CD4-positive, CD25-positive, alpha-beta regulatory T cell (primary cell): Measurements from ENCODE around the gene EIF4A3. TPM values are rescaled to one million over a fixed set of nuclear protein-coding genes. Genes with fewer than 3 reads are reported as not detected.

ENCODE experiments used
- ATAC-seq, 2 donors: fragments of 150-1000 bp; cut with Tn5 transposase; one replicate each; pipeline ENCODE4 v1.10.0; 2021; ENCODE audit warnings: low read depth in 2 of 2, moderate number of reproducible peaks in 2 of 2, moderate library complexity in 1 of 2
- DNase-seq, 3 donors: peaks; one replicate each; pipeline versions ENCODE4 v3.0.0 to v3.0.0-alpha.2; 2012 to 2022; ENCODE audit warnings: mixed read lengths in 1 of 3
- H3K27ac ChIP-seq: one replicate; pipeline ENCODE4 v1.7.0; 2013; ENCODE audit warnings: mild to moderate bottlenecking, low read length; ENCODE audit not compliant: insufficient read depth, poor library complexity, severe bottlenecking
- H3K27me3 ChIP-seq: one replicate; pipeline ENCODE4 v1.7.0; 2013; ENCODE audit warnings: low read length; ENCODE audit not compliant: control insufficient read depth, insufficient read depth
- H3K36me3 ChIP-seq: one replicate; pipeline ENCODE4 v1.7.0; 2013; ENCODE audit warnings: mild to moderate bottlenecking, low read length, moderate library complexity; ENCODE audit not compliant: control insufficient read depth, insufficient read depth
- H3K4me1 ChIP-seq: 2 replicates; pipeline ENCODE4 v1.7.0; 2013; ENCODE audit warnings: mild to moderate bottlenecking, low read length; ENCODE audit not compliant: insufficient read depth, control insufficient read depth, poor library complexity, severe bottlenecking
- H3K4me3 ChIP-seq: one replicate; pipeline ENCODE4 v1.7.0; 2013; ENCODE audit warnings: low read depth, mild to moderate bottlenecking, low read length, moderate library complexity
- H3K9me3 ChIP-seq, 2 experiments: 1 replicate in 1 of 2; 2 replicates in 1 of 2; pipeline ENCODE4 v1.7.0; 2013; ENCODE audit warnings: low read length in 2 of 2, mild to moderate bottlenecking in 1 of 2, moderate library complexity in 1 of 2; ENCODE audit not compliant: control insufficient read depth in 2 of 2
- H3K27ac Mint-ChIP-seq, 3 donors: one replicate each; pipeline ENCODE4 v1.8.0; 2020 to 2022; ENCODE audit warnings: mild to moderate bottlenecking in 3 of 3, mixed read lengths in 3 of 3, moderate library complexity in 2 of 3
- H3K27me3 Mint-ChIP-seq: one replicate; pipeline ENCODE4 v1.8.0; 2022; ENCODE audit warnings: mild to moderate bottlenecking, mixed read lengths
- H3K36me3 Mint-ChIP-seq: one replicate; pipeline ENCODE4 v1.8.0; 2020; ENCODE audit warnings: mixed read lengths
- H3K4me1 Mint-ChIP-seq, 4 donors: one replicate each; pipeline ENCODE4 v1.8.0; 2020 to 2022; ENCODE audit warnings: mixed read lengths in 4 of 4, mild to moderate bottlenecking in 1 of 4
- H3K4me3 Mint-ChIP-seq, 4 donors: one replicate each; pipeline ENCODE4 v1.8.0; 2020 to 2022; ENCODE audit warnings: mild to moderate bottlenecking in 4 of 4, mixed read lengths in 4 of 4, moderate library complexity in 3 of 4
- H3K9me3 Mint-ChIP-seq, 7 donors: one replicate each; pipeline ENCODE4 v1.8.0; 2020 to 2022; ENCODE audit warnings: mixed read lengths in 7 of 7, mild to moderate bottlenecking in 3 of 7, moderate library complexity in 2 of 7
- polyA plus RNA-seq, 4 donors: library from polyadenylated mRNA; unstranded; fragments of 300-500 nt; fragmentation: Illumina TruSeq; gene quantifications; one replicate each; pipeline ENCODE4 v1.2.3, GENCODE V29; 2021
- total RNA-seq: library from RNA; stranded (reverse); gene quantifications from one replicate; pipeline ENCODE4 v1.2.3, GENCODE V29; 2022

The EIF4A3 gene
- total and polyA plus RNA-seq, 5 donors from 2014 or later: 91.7 to 122 (median 108) TPM

DNA sequence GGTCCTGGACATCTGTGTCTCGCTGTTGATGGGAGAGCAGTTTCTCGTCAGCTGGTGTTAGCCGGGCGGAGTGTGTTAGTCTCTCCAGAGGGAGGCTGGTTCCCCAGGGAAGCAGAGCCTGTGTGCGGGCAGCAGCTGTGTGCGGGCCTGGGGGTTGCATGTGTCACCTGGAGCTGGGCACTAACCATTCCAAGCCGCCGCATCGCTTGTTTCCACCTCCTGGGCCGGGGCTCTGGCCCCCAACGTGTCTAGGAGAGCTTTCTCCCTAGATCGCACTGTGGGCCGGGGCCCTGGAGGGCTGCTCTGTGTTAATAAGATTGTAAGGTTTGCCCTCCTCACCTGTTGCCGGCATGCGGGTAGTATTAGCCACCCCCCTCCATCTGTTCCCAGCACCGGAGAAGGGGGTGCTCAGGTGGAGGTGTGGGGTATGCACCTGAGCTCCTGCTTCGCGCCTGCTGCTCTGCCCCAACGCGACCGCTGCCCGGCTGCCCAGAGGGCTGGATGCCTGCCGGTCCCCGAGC, 27.6 kb downstream of the EIF4A3 start:
- H3K9me3 ChIP-seq: no peaks in the 10 kb centered on the region
- H3K4me3 ChIP-seq: no peak overlapping the region
- DNase-seq (no peak), ATAC-seq (no peak)
- no peak overlapping the region for H3K27ac ChIP-seq
- H3K27me3 Mint-ChIP-seq: no peaks in the 10 kb centered on the region
- H3K27me3 ChIP-seq: no peaks in the 10 kb centered on the region
- no peaks in the 10 kb centered on the region for H3K4me1 Mint-ChIP-seq
- H3K4me1 ChIP-seq: no peaks in the 10 kb centered on the region
- H3K9me3 Mint-ChIP-seq: peaks cover 0 to 7% (median 0%) of the 10 kb centered on the region in 7 donors
- H3K36me3 Mint-ChIP-seq: peaks cover 7% of the 10 kb centered on the region
- H3K27ac Mint-ChIP-seq: no peak overlapping the region
- H3K4me3 Mint-ChIP-seq: no peak overlapping the region
- no peaks in the 10 kb centered on the region for H3K36me3 ChIP-seq

DNA sequence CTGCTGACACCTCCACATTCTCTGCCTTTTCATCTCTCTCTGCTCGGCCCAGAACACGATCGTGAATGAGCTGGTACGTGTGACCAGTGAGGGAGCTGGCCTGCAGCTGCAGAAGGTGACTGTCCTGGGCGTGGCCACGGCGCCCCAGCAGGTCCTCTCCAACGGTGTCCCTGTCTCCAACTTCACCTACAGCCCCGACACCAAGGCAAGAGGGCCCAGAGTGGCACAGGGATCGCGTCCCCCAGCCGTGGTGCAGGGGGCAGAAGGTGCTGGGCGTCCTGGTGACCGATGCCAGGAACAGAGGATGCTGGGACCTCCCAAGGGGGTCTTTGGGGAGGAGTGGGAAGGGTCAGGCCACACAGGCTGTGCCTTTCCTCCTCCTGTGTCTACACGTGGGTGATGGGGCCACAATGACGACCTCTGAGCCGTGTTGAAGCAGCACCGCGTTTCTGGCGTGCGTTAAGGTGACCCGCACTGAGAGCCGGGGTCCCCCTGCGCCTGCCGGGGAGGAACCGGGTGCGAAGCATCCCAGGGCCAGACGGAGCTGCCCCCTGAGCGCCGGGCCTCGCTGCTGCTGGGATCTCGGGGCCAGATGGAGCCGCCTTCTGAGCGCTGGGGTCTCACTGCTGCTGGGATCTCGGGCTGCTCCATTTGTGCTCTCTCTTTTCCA, 28.2 kb downstream of the EIF4A3 start:
- Mint-ChIP-seq H3K4me3 (no peak overlapping the region), H3K9me3 (peaks cover 0 to 7% (median 0%) of the 10 kb centered on the region in 7 donors), H3K36me3 (peaks cover 7% of the 10 kb centered on the region), H3K4me1 (no peaks in the 10 kb centered on the region), H3K27me3 (no peaks in the 10 kb centered on the region), H3K27ac (no peak overlapping the region)
- no peak overlapping the region for H3K4me3 ChIP-seq
- no peaks in the 10 kb centered on the region for H3K9me3 ChIP-seq
- no peak overlapping the region for H3K27ac ChIP-seq
- DNase-seq: no peak
- H3K4me1 ChIP-seq: no peaks in the 10 kb centered on the region
- ATAC-seq: no peak
- no peaks in the 10 kb centered on the region for H3K27me3 ChIP-seq
- H3K36me3 ChIP-seq: no peaks in the 10 kb centered on the region

DNA sequence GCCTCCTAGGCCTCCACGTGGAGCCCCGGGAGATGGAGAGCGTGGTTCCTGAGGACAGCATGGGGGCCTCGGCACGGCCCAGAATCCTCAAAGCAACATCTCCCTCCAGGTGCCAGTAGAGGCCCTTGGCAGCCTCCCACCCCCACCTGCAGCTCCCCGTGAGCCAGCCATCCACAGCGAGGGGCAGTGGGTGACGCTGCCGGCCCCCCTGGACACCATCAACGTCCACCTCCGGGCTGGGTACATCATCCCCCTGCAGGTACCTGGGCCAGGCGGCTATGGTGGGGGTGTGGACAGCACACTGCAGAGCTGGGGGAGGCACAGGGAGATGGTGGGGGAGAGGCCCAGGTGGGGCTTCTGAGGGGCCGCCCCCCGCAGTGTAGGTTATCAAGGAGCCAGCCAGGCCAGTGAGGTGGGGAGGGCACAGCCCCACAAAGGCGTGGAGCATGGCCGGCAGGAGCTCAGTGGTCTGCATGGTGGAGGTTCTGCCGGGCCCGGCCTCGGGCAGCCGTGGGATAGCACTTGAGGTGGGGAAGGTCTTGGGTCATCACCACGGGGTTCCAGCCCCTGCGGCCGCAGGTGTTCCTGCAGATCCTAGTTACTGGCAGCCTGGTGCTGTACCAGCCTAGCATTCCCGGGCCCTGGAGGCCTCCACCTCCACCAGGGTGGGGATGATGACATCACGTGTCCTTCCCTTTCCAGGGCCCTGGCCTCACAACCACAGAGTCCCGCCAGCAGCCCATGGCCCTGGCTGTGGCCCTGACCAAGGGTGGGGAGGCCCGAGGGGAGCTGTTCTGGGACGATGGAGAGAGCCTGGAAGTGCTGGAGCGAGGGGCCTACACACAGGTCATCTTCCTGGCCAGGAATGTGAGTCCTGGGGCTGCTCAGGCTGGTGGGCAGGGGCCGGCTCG, 29.2 kb downstream of the EIF4A3 start:
- DNase-seq: no peak
- no peak for ATAC-seq
- no peak overlapping the region for H3K27ac Mint-ChIP-seq

DNA sequence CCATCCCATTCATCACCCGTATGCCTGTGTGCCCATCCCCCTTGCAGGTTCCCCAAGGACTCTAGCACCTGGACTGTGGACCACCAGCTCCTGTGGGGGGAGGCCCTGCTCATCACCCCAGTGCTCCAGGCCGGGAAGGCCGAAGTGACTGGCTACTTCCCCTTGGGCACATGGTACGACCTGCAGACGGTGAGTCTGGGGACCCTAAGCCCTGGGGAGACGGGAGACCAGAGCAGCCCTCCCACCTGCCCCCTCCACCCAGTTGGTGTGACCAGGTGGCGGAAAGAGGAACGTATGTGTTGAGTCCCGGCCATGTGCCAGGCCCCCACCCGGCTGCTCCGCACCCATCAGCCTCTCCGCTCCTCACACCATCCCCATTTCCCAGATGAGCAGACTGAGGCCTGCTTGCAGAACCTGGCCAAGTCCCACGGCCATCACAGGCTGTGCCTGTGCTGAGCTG, 30.0 kb downstream of the EIF4A3 start:
- Histone ChIP-seq H3K27ac (no peak overlapping the region), H3K4me1 (no peaks in the 10 kb centered on the region), H3K36me3 (no peaks in the 10 kb centered on the region), H3K27me3 (no peaks in the 10 kb centered on the region), H3K4me3 (no peak overlapping the region), H3K9me3 (no peaks in the 10 kb centered on the region)
- H3K36me3 Mint-ChIP-seq: peaks cover 7% of the 10 kb centered on the region
- no peak overlapping the region for H3K4me3 Mint-ChIP-seq
- DNase-seq (no peak), ATAC-seq (no peak)
- no peaks in the 10 kb centered on the region for H3K27me3 Mint-ChIP-seq
- no peak overlapping the region for H3K27ac Mint-ChIP-seq
- no peaks in the 10 kb centered on the region for H3K4me1 Mint-ChIP-seq
- peaks cover 0 to 7% (median 0%) of the 10 kb centered on the region in 7 donors for H3K9me3 Mint-ChIP-seq

More for the DNA sequence above, 29.2 kb downstream of the EIF4A3 start:
- Mint-ChIP-seq H3K27me3 (no peaks in the 10 kb centered on the region), H3K4me3 (no peak overlapping the region), H3K4me1 (no peaks in the 10 kb centered on the region), H3K9me3 (peaks cover 0 to 7% (median 0%) of the 10 kb centered on the region in 7 donors), H3K36me3 (peaks cover 7% of the 10 kb centered on the region)
- Histone ChIP-seq H3K4me3 (no peak overlapping the region), H3K36me3 (no peaks in the 10 kb centered on the region), H3K9me3 (no peaks in the 10 kb centered on the region), H3K27me3 (no peaks in the 10 kb centered on the region), H3K27ac (no peak overlapping the region), H3K4me1 (no peaks in the 10 kb centered on the region)

DNA sequence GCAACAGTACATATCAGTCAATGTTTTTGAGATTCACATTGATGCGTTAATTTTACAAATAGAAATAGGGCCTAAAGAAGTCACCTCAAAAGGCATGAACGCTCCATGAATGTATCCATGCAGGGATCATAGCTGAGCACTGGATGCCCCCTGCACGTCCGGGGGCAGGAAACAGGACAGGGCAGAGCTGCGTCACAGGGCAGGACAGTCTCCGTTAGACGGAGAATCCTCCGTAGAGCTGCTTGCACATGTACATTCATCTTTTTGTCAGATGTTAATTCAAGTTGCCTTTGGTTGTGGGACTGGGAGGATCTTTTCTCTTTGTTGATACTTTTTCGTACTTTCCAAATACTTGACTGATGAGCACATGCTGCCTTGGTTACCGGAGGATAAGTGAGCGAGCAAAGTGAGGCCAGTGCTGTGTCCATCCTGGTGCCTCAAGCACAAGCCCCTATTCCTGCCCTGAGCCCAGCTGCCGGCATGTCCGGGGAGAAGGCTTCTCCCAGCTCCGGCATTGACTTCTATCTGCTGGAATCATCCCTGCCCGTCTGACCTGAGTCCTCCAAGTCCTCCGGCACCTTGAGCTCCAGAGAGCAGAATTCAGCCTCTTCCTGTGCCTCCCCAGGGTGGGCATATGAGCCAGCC, 30.5 kb downstream of the EIF4A3 start:
- Mint-ChIP-seq H3K4me1 (no peaks in the 10 kb centered on the region), H3K27me3 (no peaks in the 10 kb centered on the region), H3K27ac (no peak overlapping the region), H3K9me3 (peaks cover 0 to 7% (median 0%) of the 10 kb centered on the region in 7 donors), H3K4me3 (no peak overlapping the region), H3K36me3 (peaks cover 7% of the 10 kb centered on the region)
- H3K4me1 ChIP-seq: no peaks in the 10 kb centered on the region
- no peak overlapping the region for H3K4me3 ChIP-seq
- DNase-seq (no peak), ATAC-seq (no peak)
- no peaks in the 10 kb centered on the region for H3K36me3 ChIP-seq
- no peak overlapping the region for H3K27ac ChIP-seq
- H3K27me3 ChIP-seq: no peaks in the 10 kb centered on the region
- no peaks in the 10 kb centered on the region for H3K9me3 ChIP-seq

DNA sequence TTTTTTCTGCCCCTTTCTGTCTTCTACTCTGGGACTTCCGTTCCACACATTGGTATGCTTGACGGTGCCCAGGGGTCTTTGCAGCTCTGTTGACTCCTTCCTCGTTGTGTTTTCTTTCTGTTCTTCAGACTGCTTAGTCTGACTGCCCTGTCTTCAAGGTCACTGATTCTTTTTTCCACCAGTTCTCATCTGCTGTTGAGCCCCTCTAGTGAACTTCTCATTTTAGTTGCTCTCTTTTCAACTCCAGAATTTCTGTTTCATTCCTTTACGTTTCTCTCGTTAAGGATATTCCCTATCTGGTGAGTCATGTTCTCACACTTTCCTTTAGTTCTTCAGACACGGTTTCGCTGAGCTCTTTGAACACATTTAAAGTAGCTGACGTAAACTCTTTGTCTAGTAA, 31.8 kb downstream of the EIF4A3 start:
- DNase-seq (no peak), ATAC-seq (no peak)
- Histone ChIP-seq H3K4me1 (no peaks in the 10 kb centered on the region), H3K4me3 (no peak overlapping the region), H3K27ac (no peak overlapping the region), H3K9me3 (no peaks in the 10 kb centered on the region), H3K27me3 (no peaks in the 10 kb centered on the region), H3K36me3 (no peaks in the 10 kb centered on the region)
- Mint-ChIP-seq H3K27ac (peak overlapping the region in 1 of 3 donors; percentile 14), H3K4me3 (no peak overlapping the region), H3K9me3 (peaks cover 0 to 7% (median 0%) of the 10 kb centered on the region in 7 donors), H3K36me3 (peaks cover 7% of the 10 kb centered on the region), H3K27me3 (no peaks in the 10 kb centered on the region), H3K4me1 (no peaks in the 10 kb centered on the region)

GRCh38 chr17:80114758-80115157, 32.2 kb downstream of the EIF4A3 start:
- no peaks in the 10 kb centered on the region for H3K9me3 ChIP-seq
- Mint-ChIP-seq H3K27me3 (no peaks in the 10 kb centered on the region), H3K4me1 (no peaks in the 10 kb centered on the region), H3K4me3 (no peak overlapping the region), H3K27ac (peak overlapping the region in 1 of 3 donors; percentile 14), H3K9me3 (peaks cover 0 to 7% (median 0%) of the 10 kb centered on the region in 7 donors), H3K36me3 (peaks cover 7% of the 10 kb centered on the region)
- no peaks in the 10 kb centered on the region for H3K36me3 ChIP-seq
- ATAC-seq (no peak), DNase-seq (no peak)
- H3K27me3 ChIP-seq: no peaks in the 10 kb centered on the region
- H3K27ac ChIP-seq: no peak overlapping the region
- no peak overlapping the region for H3K4me3 ChIP-seq
- no peaks in the 10 kb centered on the region for H3K4me1 ChIP-seq
